GM18909 (cell line): ENCODE measurements around the gene SP6.

Experiments used
- ATAC-seq: cut with Tn5 transposase; IDR thresholded peaks from one replicate; pipeline ENCODE4 v1.9.1; 2021; ENCODE audit warnings: mild to moderate bottlenecking; ENCODE audit not compliant: unreplicated experiment, poor library complexity

The SP6 gene

DNA sequence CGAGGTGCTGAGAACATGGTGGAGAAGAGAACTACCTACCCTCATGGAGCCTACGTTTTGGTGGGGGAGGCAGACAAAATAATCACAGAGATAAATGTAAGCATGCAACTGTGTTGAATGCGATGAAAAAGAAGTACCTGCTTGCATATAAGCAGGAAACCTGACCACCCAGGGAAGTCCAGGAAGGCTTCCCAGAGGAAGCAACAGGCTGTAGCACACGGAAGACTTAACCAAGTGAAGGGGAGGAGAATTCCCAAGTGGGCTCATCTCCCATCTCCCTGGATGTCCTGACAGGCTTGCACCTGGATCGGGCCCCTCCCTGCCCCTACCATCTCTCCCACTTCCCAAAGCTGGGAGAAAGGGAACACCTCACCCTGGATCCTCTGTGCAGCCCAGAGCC is 11.9 kb downstream of the SP6 start:
- no peak for ATAC-seq

DNA sequence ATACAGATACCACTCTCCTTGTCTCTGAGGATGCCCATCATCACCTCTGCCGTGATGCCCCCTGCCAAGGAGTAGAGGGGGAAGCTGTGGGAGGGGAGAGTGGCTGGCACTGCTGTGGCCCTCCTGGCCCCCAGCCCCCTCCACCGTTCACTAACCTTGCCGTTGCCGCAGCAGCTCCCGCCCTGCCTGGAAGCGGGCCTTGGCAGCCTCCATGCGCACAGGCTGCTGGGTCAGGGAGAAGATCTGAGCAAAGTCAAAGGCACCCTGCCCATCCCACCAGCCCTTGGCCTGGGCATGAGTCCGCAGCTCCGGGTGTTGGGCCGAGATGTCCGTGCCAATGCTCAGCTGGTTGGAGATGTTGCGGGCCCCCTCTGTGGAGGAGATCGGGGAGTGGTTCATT is 12.3 kb downstream of the SP6 start:
- no peak for ATAC-seq

DNA sequence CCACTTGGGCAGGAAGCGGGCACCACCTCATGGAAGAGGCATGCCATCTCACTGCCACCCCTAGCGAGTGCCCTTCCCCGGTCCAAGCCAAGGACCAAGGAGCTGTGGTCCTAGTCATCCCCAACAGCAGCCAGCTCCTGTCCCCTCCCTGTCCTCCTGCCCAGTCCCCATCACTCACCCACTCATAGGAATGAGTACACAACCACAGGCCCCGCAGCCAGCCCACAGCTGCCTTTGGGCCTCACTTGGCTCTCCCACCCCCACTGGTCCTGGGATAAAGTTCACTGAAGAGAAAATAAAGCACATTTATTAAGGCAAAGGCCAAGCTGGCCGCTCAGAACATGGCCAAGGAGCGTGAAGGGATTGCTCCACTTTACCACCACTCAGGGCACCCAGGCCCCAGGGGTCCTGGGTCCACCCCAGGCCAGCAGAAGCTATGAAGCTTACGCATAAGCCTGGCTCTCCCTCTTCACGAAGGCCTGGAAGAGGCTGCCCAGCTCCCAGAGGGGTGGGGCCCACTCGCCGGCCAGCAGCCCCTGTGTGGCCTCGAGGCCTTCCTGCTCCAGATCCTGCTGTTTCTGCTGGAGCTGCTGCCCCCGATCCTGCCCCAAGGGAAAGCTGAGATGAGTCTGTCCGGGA is 13.4 kb downstream of the SP6 start:
- no peak for ATAC-seq

DNA sequence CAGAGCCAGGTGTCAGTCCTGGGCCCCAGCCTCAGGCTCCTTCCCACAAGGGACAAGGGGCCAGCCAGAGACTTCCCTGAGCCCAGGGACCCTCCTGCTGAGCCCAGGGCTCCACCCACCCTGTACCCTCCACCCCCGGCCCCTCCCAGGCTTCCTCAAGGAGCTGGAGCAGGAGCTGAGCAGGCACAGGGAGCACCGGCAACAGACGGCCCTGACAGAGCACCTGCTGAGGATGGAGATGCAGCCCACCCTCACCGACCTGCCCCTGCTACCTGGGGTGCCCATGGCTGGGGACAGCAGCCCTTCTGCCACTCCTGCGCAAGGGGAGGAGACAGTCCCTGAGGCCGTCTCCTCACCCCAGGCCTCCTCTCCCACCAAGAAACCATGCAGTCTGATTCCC is 14.4 kb downstream of the SP6 start:
- no peak for ATAC-seq

DNA sequence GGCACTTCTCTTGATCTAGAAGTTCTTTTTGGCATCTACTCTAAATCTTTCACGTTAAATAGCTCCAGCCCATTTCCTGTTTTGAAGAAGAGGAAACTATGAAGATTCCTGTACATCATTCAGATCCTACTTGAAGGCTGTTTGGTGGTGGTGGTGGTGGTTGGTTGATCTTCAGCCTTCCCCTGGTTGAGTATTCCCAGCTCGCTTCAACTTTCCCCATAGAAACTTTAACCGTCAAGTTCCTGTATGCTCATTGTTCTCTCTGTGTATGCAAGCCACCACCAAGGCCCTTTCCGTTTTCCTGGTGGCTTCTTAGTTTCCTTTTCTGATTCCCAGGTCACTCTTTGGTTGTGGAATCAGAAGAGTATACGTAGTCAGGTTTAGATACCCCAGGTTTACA is 16.2 kb downstream of the SP6 start:
- ATAC-seq = no peak

DNA sequence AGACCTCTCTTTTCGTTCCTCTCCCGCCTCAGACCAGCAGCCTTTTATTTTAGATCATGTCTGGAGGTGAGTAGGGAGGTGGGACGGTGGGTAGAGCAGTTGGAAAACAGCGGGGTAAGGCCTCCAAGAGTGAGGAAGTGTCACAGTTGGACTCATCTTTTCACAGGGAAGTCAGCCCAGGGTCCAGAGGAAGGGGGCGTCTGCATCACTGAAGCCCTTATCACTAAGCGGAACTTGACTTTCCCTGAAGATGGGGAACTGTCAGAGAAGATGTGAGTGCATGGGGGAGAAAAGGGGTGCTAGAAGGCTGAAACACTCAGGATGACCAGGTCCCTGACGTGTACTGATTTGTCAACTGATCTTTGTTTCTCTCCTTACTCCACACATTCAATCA is 19.0 kb downstream of the SP6 start:
- no peak for ATAC-seq

DNA sequence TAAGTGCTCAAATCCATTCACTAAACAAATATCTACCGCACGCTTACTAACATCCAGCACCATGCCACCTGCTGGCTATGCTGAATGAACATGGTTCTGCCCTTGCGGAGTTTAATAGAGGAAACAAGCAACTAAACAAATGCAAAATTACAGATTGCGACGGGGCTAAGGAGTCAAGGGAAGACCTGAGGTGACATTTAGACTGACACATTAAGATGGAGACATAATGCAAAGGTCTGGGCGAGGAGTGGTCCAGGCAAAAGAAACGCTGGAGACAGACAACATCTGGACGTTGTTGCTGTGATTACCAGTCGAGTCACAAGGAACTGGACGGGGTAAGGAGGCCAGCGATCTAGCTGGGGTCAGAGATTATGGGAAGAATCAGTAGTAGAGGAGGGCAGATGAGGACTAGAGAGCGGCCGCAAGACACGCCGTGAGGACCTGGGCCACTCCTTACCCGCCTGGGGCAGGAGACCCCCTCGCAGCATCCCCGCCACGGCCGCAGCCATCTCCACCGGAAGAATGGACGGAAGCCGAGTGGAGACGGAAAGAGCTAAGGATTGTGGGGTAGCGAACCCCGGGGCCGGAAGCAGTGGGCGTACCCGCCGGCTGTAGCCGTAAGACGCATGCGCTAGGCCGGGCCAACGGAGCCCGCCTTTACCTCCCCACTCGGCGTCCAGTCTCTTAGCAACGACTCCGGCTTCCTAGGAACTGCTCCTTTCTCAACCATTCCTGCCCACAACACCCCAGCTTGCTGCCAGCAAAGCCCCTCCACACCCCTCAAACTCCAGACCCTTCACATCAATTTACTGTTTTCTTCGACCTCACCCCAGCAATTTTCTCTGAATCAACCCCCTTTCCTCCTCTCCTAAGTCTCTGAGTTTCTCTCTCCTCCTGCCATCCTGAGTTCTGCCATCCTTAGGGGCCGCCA is 19.7 kb downstream of the SP6 start, which contains the start of the genes LRRC46 and MRPL10:
Gene LRRC46, plus strand, starts transcription at position 668 of the 931 bp plus-strand sequence. CDS start 320 bp downstream, outside the sequence.
Gene MRPL10, minus strand, starts transcription at position 539 of the 931 bp plus-strand sequence. Its CDS starts 30 bp downstream, at position 509.
- peak; percentile 83 for ATAC-seq

DNA sequence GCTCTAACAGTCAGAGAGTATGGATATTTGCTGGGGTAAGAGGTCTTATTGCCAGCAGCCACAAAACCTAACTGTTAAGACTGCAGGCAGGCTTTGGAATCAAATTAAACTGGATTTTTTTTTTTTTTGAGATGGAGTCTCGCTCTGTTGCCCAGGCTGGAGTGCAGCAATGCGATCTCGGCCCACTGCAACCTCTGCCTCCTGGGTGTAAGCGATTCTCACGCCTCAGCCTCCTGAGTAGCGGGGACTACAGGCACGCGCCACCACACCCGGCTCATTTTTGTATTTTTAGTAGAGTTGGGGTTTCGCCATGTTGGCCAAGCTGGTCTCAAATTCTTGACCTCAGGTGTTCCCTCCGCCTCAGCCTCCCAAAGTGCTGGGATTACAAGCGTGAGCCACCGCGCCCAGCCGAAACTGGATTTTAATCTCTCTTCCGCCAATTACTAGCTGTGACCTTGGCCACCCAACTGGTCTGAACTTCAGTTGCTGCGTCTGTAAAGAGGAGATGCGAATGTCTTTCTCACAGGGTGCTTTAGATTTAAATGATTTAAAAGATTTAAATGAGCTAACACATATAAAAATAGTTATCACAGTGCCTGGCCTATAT is 20.5 kb downstream of the SP6 start:
- no peak for ATAC-seq

DNA sequence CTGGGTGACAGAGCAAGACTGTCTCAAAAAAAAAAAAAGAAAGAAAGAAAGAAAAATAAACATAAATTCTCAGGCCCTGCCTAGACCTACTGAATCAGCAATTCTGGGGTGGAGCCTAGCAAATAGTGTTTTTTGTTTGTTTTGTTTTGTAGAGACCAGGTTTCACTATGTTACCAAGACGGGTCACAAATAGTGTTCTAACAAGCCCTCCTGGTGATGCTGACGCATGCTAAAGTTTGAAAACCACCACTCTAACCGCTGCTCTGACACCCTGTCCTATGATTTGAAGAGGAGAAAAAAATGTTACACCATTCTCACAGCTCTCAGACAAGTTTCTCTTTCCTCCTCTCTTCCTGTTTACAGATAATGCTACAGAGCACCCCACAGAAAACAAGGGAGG is 21.1 kb downstream of the SP6 start:
- ATAC-seq = no peak

DNA sequence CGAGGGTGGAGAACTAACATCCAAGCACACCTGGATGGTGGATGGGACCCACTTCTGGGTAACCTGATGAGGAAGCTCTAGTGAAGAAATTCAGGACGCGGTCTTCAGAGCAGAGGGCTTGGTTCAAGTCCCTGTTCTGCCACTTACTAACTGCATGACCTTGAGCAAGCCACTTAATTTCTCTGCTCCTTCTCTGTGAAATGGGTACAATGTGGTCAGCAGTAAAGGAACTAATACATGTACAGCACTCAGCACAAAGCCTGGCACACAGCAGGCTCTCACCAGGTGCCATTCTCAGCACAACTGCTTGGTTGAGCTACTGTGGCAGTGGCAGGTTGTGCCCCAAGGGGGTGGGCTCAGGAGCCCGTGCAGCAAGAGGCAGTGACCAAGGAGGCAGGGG is 27.4 kb downstream of the SP6 start:
- ATAC-seq = no peak

DNA sequence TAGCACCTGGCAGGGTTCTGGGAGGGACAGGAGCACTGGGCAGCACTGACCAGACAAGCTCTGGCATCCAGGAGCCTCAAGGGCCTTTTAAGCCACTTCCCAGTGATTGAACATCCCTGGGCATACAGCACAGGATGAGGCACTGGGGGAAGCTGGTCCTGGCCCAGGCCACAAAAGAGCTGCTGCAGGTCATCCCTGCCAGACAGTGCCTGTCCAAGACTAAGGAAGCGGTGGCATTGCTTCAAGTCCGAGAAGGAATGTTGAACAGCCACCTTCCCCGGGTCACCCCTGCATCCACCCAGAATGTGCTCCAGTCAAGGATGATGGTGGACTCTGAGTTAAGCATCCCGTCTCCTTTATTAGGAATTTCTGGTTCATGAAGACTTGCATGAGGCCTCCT is 28.2 kb downstream of the SP6 start:
- ATAC-seq = no peak

DNA sequence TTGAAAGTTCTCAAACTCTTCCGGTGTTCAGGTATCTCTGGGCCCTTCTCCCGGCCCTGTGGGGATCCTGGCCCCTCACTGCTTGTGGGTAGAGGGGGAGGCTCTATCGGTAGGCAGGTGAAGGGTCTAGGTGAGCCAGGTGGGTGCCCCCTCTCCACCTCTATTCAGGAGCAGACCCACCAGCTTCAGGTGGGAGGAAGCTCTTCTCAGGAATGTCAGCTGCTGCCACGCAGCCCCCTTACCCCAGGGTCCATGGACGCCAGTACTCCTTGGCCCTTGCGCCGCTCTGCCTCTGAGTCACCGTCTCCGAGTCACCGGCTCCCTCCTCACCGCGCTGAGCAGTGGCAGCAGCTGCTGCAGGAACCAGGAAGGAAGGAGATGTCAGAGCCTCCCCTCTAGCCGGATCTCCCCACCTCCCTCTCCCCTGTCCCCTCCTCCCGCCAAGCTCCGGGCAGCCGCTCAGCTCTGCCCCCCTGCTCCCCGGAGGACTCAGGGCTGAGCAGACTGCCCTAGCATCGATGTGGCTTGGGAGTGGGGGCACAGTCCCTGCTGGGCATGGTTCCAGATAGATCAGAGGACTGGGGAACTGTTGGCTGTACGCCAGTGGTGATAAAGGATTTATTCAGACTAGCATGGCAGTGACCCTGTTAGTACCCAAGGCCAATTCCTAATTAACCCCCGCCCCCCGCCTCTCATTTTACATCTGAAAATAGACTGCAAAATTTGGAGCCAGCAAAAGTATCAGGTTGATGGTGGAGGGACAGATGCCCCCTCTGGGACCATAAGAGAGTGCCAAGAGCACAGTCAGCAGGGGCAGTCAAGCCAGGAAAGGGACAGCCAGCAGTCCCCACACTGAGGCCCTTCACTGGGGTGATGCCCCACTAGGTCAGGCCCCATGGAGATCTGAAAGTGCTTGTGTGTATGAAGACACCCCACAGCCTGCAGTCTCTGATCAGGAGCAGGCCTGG is 29.3 kb downstream of the SP6 start, which contains the start of gene OSBPL7:
Gene OSBPL7, minus strand, starts transcription at position 371 of the 968 bp plus-strand sequence. CDS start 1,516 bp downstream, outside the sequence.
- ATAC-seq = peak; percentile 85

DNA sequence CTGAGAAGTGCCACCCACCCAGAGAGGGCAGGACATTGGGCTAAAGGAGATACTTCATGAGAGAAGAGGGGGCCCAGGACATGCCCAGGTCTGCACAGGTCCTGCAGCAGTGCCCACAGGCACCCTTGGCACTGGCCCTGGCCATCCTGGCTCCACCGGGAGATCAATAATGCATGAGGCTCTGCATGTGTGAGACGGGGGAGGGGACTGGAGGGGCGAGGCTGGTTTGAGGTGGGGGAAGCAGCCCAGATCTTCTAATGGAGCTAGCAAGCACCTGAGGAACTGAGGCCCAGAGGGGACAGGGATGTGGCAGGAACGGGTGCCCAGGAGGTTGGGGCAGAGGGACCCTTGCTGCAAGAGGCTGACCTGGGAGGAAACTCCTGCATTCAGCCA is 29.9 kb downstream of the SP6 start:
- no peak for ATAC-seq

DNA sequence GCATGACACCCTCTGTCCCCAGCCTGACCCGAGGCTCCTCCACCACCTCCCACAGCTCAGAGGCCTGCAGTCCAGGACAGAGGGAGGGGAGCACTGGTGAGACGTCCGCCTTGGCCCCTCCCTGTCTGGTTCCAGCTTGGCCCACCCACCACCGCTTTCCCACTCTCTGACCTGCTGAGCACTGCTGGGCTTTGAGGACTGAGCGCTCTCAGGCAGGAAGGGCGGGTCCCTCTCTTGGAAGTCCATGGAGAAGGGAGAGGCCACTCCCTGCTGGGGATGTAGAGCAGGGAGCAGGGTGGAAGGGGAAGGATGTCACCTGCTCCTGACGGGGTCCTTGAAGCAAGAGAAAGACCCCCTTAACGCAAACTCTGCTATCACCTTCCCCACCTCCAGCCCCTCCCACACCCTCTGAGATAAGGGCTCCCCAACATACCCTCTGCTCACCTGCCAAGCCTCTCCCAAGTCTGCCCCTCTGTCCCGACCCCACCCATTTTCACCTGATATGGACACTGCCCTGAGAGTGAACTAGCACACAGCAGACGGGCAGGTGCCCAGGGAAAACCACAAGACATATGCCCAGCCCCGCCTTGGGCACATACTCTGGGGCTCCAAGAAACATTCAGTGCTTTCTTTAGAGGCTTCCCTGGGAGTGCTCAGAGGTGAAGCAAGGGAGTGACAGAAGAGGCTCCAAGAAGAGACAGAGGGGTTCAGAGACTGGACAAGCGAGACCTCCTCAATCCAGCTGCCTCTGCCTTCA is 30.8 kb downstream of the SP6 start:
- no peak for ATAC-seq

DNA sequence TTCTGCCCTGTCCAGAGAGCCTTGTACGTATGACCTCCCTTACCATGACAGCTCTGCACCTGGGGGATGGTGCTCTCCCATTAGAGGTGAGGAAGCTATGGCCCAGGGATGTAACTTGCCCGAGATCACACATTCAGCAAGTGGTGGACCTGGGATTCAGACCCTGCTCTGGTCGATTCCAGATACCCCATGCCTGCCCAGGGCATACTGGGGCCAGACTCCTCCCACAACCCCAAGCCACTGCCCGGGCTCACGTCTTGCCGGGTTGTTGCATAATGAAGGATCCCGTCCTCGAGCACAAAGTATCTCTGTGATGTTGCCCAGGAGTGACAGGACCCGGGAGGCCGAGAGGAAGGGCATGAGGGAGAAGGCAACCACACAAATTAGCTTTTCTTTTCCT is 31.5 kb downstream of the SP6 start:
- no peak for ATAC-seq

DNA sequence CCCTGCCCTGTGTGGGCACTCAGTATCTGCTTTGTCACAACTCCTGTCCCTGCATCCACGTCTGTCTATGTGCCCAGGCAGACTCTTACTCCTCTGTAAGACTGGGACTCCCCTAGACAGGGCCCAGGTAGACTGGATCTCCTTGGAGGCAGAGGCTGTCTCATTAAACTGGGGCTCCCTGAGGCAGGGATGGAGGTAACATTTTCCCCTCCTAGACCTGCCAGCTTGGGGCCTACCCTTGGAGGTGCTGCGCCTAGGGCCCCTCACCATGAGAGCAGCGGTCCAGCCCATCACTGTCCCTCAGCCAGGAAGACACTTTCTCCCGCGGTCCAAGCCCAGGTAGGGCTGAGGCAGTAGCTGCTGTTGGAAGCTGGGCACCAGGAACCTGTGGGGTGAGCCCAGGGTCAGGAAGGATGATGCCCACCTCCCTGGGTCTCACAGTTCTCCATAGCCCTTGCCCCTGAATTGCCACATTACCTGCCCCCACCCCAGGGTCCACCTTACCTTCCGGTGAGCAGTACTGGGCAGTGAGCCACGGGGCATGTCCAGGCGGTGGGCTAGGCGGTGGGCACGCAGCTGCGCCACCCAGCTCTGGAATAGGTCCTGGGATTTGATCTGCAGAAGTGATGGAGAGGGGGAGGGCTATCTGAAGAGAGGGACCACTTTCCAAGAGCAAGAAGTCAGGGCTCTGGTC is 32.8 kb downstream of the SP6 start:
- no peak for ATAC-seq

DNA sequence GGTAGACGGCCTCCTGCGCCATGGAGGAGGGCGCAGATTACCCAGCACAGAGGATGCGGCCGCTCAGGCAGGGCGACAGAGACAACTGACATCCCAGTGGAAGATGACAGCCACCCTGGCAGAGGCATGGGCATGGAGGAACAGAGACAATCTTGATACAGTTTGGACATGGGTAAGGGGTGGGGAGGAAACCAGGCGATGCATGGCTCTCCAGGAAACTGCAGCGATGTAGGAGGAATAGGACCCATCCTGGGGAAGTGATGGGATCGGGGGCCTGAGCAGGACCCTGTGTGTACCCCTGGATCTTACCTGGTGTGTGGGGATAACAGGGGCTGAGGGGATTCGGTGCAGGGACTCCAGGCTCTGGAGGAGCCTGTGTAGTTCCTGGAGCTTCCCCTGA is 34.0 kb downstream of the SP6 start:
- no peak for ATAC-seq

DNA sequence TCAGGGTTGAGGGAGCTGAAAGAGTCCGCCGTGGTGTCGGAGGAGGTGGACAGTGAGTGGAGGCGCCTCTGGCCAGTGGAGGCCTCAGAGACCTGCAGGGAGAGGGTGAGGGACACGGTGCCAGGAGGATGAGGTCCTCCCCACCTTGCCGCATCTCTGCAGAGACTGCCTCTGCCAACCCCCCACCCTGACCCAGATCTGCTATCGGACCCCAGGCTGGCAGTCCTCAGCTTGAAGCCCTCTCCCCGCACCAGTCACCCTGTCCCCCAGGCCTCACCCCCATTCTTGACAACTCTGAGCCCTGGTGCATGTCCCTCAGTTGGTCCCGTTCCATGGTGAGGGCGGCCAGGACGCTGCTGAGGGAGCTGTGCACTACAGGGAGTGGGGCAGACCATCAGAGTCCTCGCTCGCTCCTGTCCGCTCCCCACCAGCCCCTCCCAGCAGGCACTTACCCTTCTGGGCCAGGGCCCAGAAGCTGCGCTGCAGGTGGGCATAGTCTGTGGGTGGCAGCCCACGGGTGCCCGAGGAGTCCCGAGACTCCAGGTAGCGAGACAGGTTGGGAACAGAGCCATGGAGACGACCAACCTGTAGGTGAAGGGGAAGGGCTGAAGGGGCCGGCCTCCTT is 34.7 kb downstream of the SP6 start:
- no peak for ATAC-seq
